OCI-LY7 (cell line): Measurements from ENCODE around the gene PRKRIP1.

ENCODE experiments used
- CTCF ChIP-seq: fragments of 200-600 bp; sonication (generic); conservative IDR thresholded peaks from 2 replicates; pipeline ENCODE4 v1.5.1; 2014; ENCODE audit warnings: mild to moderate bottlenecking, antibody characterized with exemption, low read length, moderate library complexity, mixed read lengths
- EZH2phosphoT487 ChIP-seq: fragments of 200-600 bp; sonication (generic); IDR thresholded peaks from 2 replicates; pipeline ENCODE4 v1.6.1; 2018; ENCODE audit warnings: low read depth, borderline replicate concordance, mild to moderate bottlenecking, mixed run types, antibody characterized with exemption, low read length, moderate library complexity, mixed read lengths

GRCh38 chr7:102460467-102460866, 64.3 kb downstream of the PRKRIP1 start:
- no peak for TF ChIP-seq CTCF
- no peak for TF ChIP-seq EZH2phosphoT487
